ENCODE results near the gene MAP3K9. TPM values are rescaled to one million over a fixed set of nuclear protein-coding genes. Genes with fewer than 3 reads are reported as not detected.

Gene MAP3K9
- total and polyA plus RNA-seq, 3 experiments from 2014 or later, result 1.9 to 4.7 (median 4.0) TPM

GRCh38 chr14:70804556-70805162, 4.7 kb downstream of the MAP3K9 start:
- Histone ChIP-seq H3K27me3 (ENCODE audit: insufficient read depth, low read length, poor library complexity, severe bottlenecking) (no peaks in the 10 kb centered on the region), H3K4me1 (ENCODE audit: insufficient read depth, low read length) (peaks cover 6% of the 10 kb centered on the region), H3K9me3 (ENCODE audit: low read length) (no peaks in the 10 kb centered on the region), H3K4me3 (ENCODE audit: low read length) (no peak overlapping the region), H3K27ac (ENCODE audit: low read depth, low read length) (no peak overlapping the region), H3K36me3 (ENCODE audit: insufficient read depth, low read length) (peaks cover 5% of the 10 kb centered on the region)
- H3K36me3 Mint-ChIP-seq, result peaks cover 5 to 17% (median 9%) of the 10 kb centered on the region in 3 donors
- peaks cover 8 to 23% (median 14%) of the 10 kb centered on the region in 3 donors for H3K4me1 Mint-ChIP-seq
- no peak overlapping the region for H3K27ac Mint-ChIP-seq
- POLR2A ChIA-PET, result no interaction called here
- no peaks in the 10 kb centered on the region for H3K9me3 Mint-ChIP-seq
- DNase-seq, result no peak
- H3K27me3 Mint-ChIP-seq, result no peaks in the 10 kb centered on the region
- H3K4me3 Mint-ChIP-seq, result peak overlapping the region in 1 of 7 donors; percentile 52
- CTCF ChIA-PET, result interaction anchor here (0.9 to 2.2 kb wide), 4 partner anchors 13 to 103 kb away, joined by 3 to 7 read pairs (median 4); partner anchors contain the start of gene PCNX1

- CTCF ChIA-PET, result interaction anchor here (1.7 to 2.2 kb wide), 2 partner anchors 15 to 104 kb away, joined by 3 to 7 read pairs; partner anchors contain the start of gene PCNX1
- no peak for DNase-seq
- no peak overlapping the region for H3K4me3 Mint-ChIP-seq
Measured at GRCh38 chr14:70803321-70804310, 5.7 kb downstream of the MAP3K9 start.

GRCh38 chr14:70802379-70802778, 6.9 kb downstream of the MAP3K9 start:
- Histone ChIP-seq H3K27ac (ENCODE audit: low read depth, low read length) (no peak overlapping the region), H3K36me3 (ENCODE audit: insufficient read depth, low read length) (peaks cover 5% of the 10 kb centered on the region), H3K4me3 (ENCODE audit: low read length) (no peak overlapping the region), H3K27me3 (ENCODE audit: insufficient read depth, low read length, poor library complexity, severe bottlenecking) (no peaks in the 10 kb centered on the region), H3K4me1 (ENCODE audit: insufficient read depth, low read length) (no peaks in the 10 kb centered on the region), H3K9me3 (ENCODE audit: low read length) (no peaks in the 10 kb centered on the region)
- Mint-ChIP-seq H3K4me3 (no peak overlapping the region), H3K27me3 (no peaks in the 10 kb centered on the region), H3K9me3 (no peaks in the 10 kb centered on the region), H3K36me3 (peaks cover 5 to 19% (median 9%) of the 10 kb centered on the region in 3 donors), H3K4me1 (peaks cover 2 to 16% (median 7%) of the 10 kb centered on the region in 3 donors), H3K27ac (no peak overlapping the region)
- CTCF ChIA-PET, result interaction anchor here (1.6 kb wide), 1 partner anchor 15 kb away, joined by 7 read pairs; no protein-coding TSS in a partner anchor
- POLR2A ChIA-PET, result no interaction called here
- DNase-seq, result no peak

More at GRCh38 chr14:70803321-70804310, 5.7 kb downstream of the MAP3K9 start:
- H3K36me3 ChIP-seq (ENCODE audit: insufficient read depth, low read length), result peaks cover 5% of the 10 kb centered on the region
- H3K9me3 ChIP-seq (ENCODE audit: low read length), result no peaks in the 10 kb centered on the region
- H3K4me3 ChIP-seq (ENCODE audit: low read length), result no peak overlapping the region
- Mint-ChIP-seq H3K4me1 (peaks cover 8 to 23% (median 14%) of the 10 kb centered on the region in 3 donors), H3K9me3 (no peaks in the 10 kb centered on the region), H3K27me3 (no peaks in the 10 kb centered on the region), H3K36me3 (peaks cover 5 to 19% (median 9%) of the 10 kb centered on the region in 3 donors), H3K27ac (no peak overlapping the region)
- H3K27ac ChIP-seq (ENCODE audit: low read depth, low read length), result no peak overlapping the region
- no peaks in the 10 kb centered on the region for H3K27me3 ChIP-seq (ENCODE audit: insufficient read depth, low read length, poor library complexity, severe bottlenecking)
- POLR2A ChIA-PET, result no interaction called here
- H3K4me1 ChIP-seq (ENCODE audit: insufficient read depth, low read length), result peaks cover 6% of the 10 kb centered on the region

GRCh38 chr14:70801836-70802235, 7.5 kb downstream of the MAP3K9 start:
- H3K4me3 Mint-ChIP-seq, result no peak overlapping the region
- no peak overlapping the region for H3K27ac Mint-ChIP-seq
- no peaks in the 10 kb centered on the region for H3K27me3 Mint-ChIP-seq
- CTCF ChIA-PET, result interaction anchor here (1.6 kb wide), 1 partner anchor 16 kb away, joined by 7 read pairs; no protein-coding TSS in a partner anchor
- no peaks in the 10 kb centered on the region for H3K27me3 ChIP-seq (ENCODE audit: insufficient read depth, low read length, poor library complexity, severe bottlenecking)
- H3K36me3 ChIP-seq (ENCODE audit: insufficient read depth, low read length), result peaks cover 5% of the 10 kb centered on the region
- POLR2A ChIA-PET, result no interaction called here
- peaks cover 5 to 20% (median 10%) of the 10 kb centered on the region in 3 donors for H3K36me3 Mint-ChIP-seq
- H3K27ac ChIP-seq (ENCODE audit: low read depth, low read length), result no peak overlapping the region
- H3K9me3 Mint-ChIP-seq, result no peaks in the 10 kb centered on the region
- no peaks in the 10 kb centered on the region for H3K9me3 ChIP-seq (ENCODE audit: low read length)
- DNase-seq, result no peak
- no peaks in the 10 kb centered on the region for H3K4me1 ChIP-seq (ENCODE audit: insufficient read depth, low read length)
- H3K4me1 Mint-ChIP-seq, result peaks cover under 1 to 13% (median 5%) of the 10 kb centered on the region in 3 donors
- no peak overlapping the region for H3K4me3 ChIP-seq (ENCODE audit: low read length)

- no peak overlapping the region for H3K4me3 ChIP-seq (ENCODE audit: low read length)
- no peaks in the 10 kb centered on the region for H3K27me3 ChIP-seq (ENCODE audit: insufficient read depth, low read length, poor library complexity, severe bottlenecking)
- no peak overlapping the region for H3K27ac ChIP-seq (ENCODE audit: low read depth, low read length)
- Mint-ChIP-seq H3K4me1 (peaks cover 0 to 2% (median 0%) of the 10 kb centered on the region in 3 donors), H3K36me3 (peaks cover 5 to 28% (median 15%) of the 10 kb centered on the region in 3 donors), H3K4me3 (no peak overlapping the region), H3K9me3 (no peaks in the 10 kb centered on the region), H3K27me3 (no peaks in the 10 kb centered on the region), H3K27ac (no peak overlapping the region)
- peaks cover 5% of the 10 kb centered on the region for H3K36me3 ChIP-seq (ENCODE audit: insufficient read depth, low read length)
- CTCF ChIA-PET, result no interaction called here
- POLR2A ChIA-PET, result no interaction called here
- no peak for DNase-seq
- H3K4me1 ChIP-seq (ENCODE audit: insufficient read depth, low read length), result no peaks in the 10 kb centered on the region
- H3K9me3 ChIP-seq (ENCODE audit: low read length), result no peaks in the 10 kb centered on the region
Measured at GRCh38 chr14:70796551-70796950, 12.8 kb downstream of the MAP3K9 start.

GRCh38 chr14:70794294-70794693, 15.0 kb downstream of the MAP3K9 start:
- H3K27ac Mint-ChIP-seq, result no peak overlapping the region
- CTCF ChIA-PET, result no interaction called here
- no peak overlapping the region for H3K4me3 ChIP-seq (ENCODE audit: low read length)
- H3K36me3 Mint-ChIP-seq, result peaks cover 0 to 14% (median 12%) of the 10 kb centered on the region in 3 donors
- POLR2A ChIA-PET, result no interaction called here
- no peak overlapping the region for H3K4me3 Mint-ChIP-seq
- H3K27me3 ChIP-seq (ENCODE audit: insufficient read depth, low read length, poor library complexity, severe bottlenecking), result no peaks in the 10 kb centered on the region
- H3K27me3 Mint-ChIP-seq, result no peaks in the 10 kb centered on the region
- H3K9me3 ChIP-seq (ENCODE audit: low read length), result no peaks in the 10 kb centered on the region
- no peak overlapping the region for H3K27ac ChIP-seq (ENCODE audit: low read depth, low read length)
- H3K4me1 ChIP-seq (ENCODE audit: insufficient read depth, low read length), result no peaks in the 10 kb centered on the region
- H3K4me1 Mint-ChIP-seq, result peaks cover 0 to 2% (median 0%) of the 10 kb centered on the region in 3 donors
- H3K36me3 ChIP-seq (ENCODE audit: insufficient read depth, low read length), result no peaks in the 10 kb centered on the region
- no peaks in the 10 kb centered on the region for H3K9me3 Mint-ChIP-seq
- no peak for DNase-seq

GRCh38 chr14:70793637-70794036, 15.7 kb downstream of the MAP3K9 start:
- no peaks in the 10 kb centered on the region for H3K9me3 ChIP-seq (ENCODE audit: low read length)
- Mint-ChIP-seq H3K36me3 (peaks cover under 1 to 13% (median 12%) of the 10 kb centered on the region in 3 donors), H3K4me3 (peak overlapping the region in 1 of 7 donors; percentile 27), H3K9me3 (no peaks in the 10 kb centered on the region), H3K4me1 (peaks cover 0 to 2% (median 0%) of the 10 kb centered on the region in 3 donors), H3K27me3 (no peaks in the 10 kb centered on the region), H3K27ac (peak overlapping the region in 1 of 8 donors; percentile 58)
- CTCF ChIA-PET, result no interaction called here
- no peak overlapping the region for H3K27ac ChIP-seq (ENCODE audit: low read depth, low read length)
- no peaks in the 10 kb centered on the region for H3K4me1 ChIP-seq (ENCODE audit: insufficient read depth, low read length)
- no peaks in the 10 kb centered on the region for H3K27me3 ChIP-seq (ENCODE audit: insufficient read depth, low read length, poor library complexity, severe bottlenecking)
- POLR2A ChIA-PET, result no interaction called here
- no peaks in the 10 kb centered on the region for H3K36me3 ChIP-seq (ENCODE audit: insufficient read depth, low read length)
- no peak overlapping the region for H3K4me3 ChIP-seq (ENCODE audit: low read length)
- DNase-seq, result no peak

- Mint-ChIP-seq H3K4me1 (peaks cover 0 to 2% (median 0%) of the 10 kb centered on the region in 3 donors), H3K9me3 (no peaks in the 10 kb centered on the region), H3K27me3 (no peaks in the 10 kb centered on the region), H3K27ac (no peak overlapping the region), H3K4me3 (no peak overlapping the region), H3K36me3 (peaks cover 5 to 13% (median 12%) of the 10 kb centered on the region in 3 donors)
- Histone ChIP-seq H3K4me1 (ENCODE audit: insufficient read depth, low read length) (no peaks in the 10 kb centered on the region), H3K36me3 (ENCODE audit: insufficient read depth, low read length) (no peaks in the 10 kb centered on the region), H3K27ac (ENCODE audit: low read depth, low read length) (no peak overlapping the region), H3K27me3 (ENCODE audit: insufficient read depth, low read length, poor library complexity, severe bottlenecking) (no peaks in the 10 kb centered on the region), H3K9me3 (ENCODE audit: low read length) (no peaks in the 10 kb centered on the region), H3K4me3 (ENCODE audit: low read length) (no peak overlapping the region)
- ChIA-PET CTCF (no interaction called here), POLR2A (no interaction called here)
- DNase-seq, result no peak
Measured at GRCh38 chr14:70792939-70793338, 16.4 kb downstream of the MAP3K9 start.
